GM12878 (cell line): Measurements from ENCODE around the gene HEATR9. TPM values are rescaled to one million over a fixed set of nuclear protein-coding genes. Genes with fewer than 3 reads are reported as not detected.

Source experiments
- ATAC-seq: fragments of 200-7000 bp; cut with Tn5 transposase; 3 replicates; pipeline ENCODE4 v1.9.1; 2020; ENCODE audit warnings: mild to moderate bottlenecking, moderate library complexity
- BruUV-seq: library from RNA; stranded (reverse); fragments of 400-500 nt; replicated peaks from 2 replicates; lab custom pipeline; 2021; lab: Mats Ljungman, UMichigan
- CTCF ChIA-PET: fragments of 300-600 bp; sonication (Branson Sonifier 250); formaldehyde crosslinking; extraction: SDS; loops from one replicate; lab custom pipeline; 2021; ENCODE audit warnings: inconsistent platforms; lab: Yijun Ruan, JAX
- POLR2A ChIA-PET: fragments of 350-600 bp; formaldehyde crosslinking; extraction: SDS; loops from one replicate; lab custom pipeline; 2021; ENCODE audit warnings: inconsistent platforms; lab: Charles Lee
- RAD21 ChIA-PET: fragments of 300-600 bp; sonication (Branson Sonifier 250); formaldehyde crosslinking; loops from one replicate; lab custom pipeline; 2023; ENCODE audit warnings: antibody characterized with exemption; ENCODE audit not compliant: unreplicated experiment; lab: Charles Lee
- SMC1A ChIA-PET: fragments of 300-600 bp; sonication (Branson Sonifier 250); formaldehyde crosslinking; loops from one replicate; lab custom pipeline; 2023; ENCODE audit not compliant: unreplicated experiment, uncharacterized antibody; lab: Charles Lee
- DNase-seq: peaks from one replicate; pipeline ENCODE4 v3.0.0-alpha.2; 2011; ENCODE audit warnings: low read depth, low spot score
- FAIRE-seq: peaks from 3 replicates; lab custom pipeline; 2011; peaks lifted over from hg19 to GRCh38; lab: Jason Lieb, UNC
- H2AFZ ChIP-seq: 2 replicates; pipeline ENCODE4 v1.6.0; 2011; ENCODE audit warnings: low read depth, low read length, control low read depth; ENCODE audit not compliant: control insufficient read depth
- H3K27ac ChIP-seq: 2 replicates; pipeline ENCODE4 v1.5.1; 2011; ENCODE audit warnings: control low read depth; ENCODE audit not compliant: control insufficient read depth, insufficient read depth
- H3K27me3 ChIP-seq, 2 experiments: replicated peaks in 1 of 2; 2 replicates each; pipeline versions ENCODE4 v1.6.0 to v1.6.1; 2011; ENCODE audit warnings: low read length in 1 of 2; ENCODE audit not compliant: control insufficient read depth in 2 of 2, insufficient read depth in 2 of 2
- H3K36me3 ChIP-seq, 2 experiments: 2 replicates each; pipeline ENCODE4 v1.5.1; 2011; ENCODE audit warnings: low read length in 1 of 2; ENCODE audit not compliant: control insufficient read depth in 2 of 2, insufficient read depth in 2 of 2
- H3K4me1 ChIP-seq: 2 replicates; pipeline ENCODE4 v1.6.1; 2011; ENCODE audit warnings: mild to moderate bottlenecking, low read length, moderate library complexity, mixed read lengths; ENCODE audit not compliant: control insufficient read depth, insufficient read depth
- H3K4me2 ChIP-seq: 2 replicates; pipeline ENCODE4 v1.6.0; 2011; ENCODE audit warnings: control low read depth; ENCODE audit not compliant: control insufficient read depth, insufficient read depth
- H3K4me3 ChIP-seq: fragments of 200-600 bp; sonication (generic); 2 replicates; pipeline ENCODE4 v1.5.1; 2016
- H3K79me2 ChIP-seq: 2 replicates; pipeline ENCODE4 v1.6.0; 2011; ENCODE audit warnings: low read length; ENCODE audit not compliant: control insufficient read depth, insufficient read depth
- H3K9ac ChIP-seq: 2 replicates; pipeline ENCODE4 v1.8.0; 2011; ENCODE audit warnings: low read length, control low read depth, mixed read lengths; ENCODE audit not compliant: control insufficient read depth, insufficient read depth
- H3K9me3 ChIP-seq: replicated peaks from 3 replicates; pipeline ENCODE4 v1.5.1; 2011; ENCODE audit warnings: mild to moderate bottlenecking, low read length; ENCODE audit not compliant: control insufficient read depth, insufficient read depth
- H4K20me1 ChIP-seq: 2 replicates; pipeline ENCODE4 v1.6.0; 2011; ENCODE audit not compliant: control insufficient read depth, insufficient read depth
- CREB1 ChIP-seq: IDR thresholded peaks from 2 replicates; pipeline ENCODE4 v1.6.1; 2012; ENCODE audit warnings: low read depth, mild to moderate bottlenecking, inconsistent platforms
- DPF2 ChIP-seq: fragments of 450-650 bp; IDR thresholded peaks from 2 replicates; pipeline ENCODE4 v1.6.1; 2017; ENCODE audit warnings: mild to moderate bottlenecking
- HDGF ChIP-seq: fragments of 450-650 bp; IDR thresholded peaks from 2 replicates; pipeline ENCODE4 v1.6.1; 2016; ENCODE audit warnings: antibody characterized with exemption
- MEF2A ChIP-seq: IDR thresholded peaks from 2 replicates; pipeline ENCODE4 v1.6.1; 2011; ENCODE audit warnings: low read depth, mild to moderate bottlenecking, low read length, moderate library complexity; ENCODE audit not compliant: insufficient read depth
- NKRF ChIP-seq: fragments of 450-650 bp; conservative IDR thresholded peaks from 2 replicates; pipeline ENCODE4 v1.6.1; 2017; ENCODE audit warnings: mild to moderate bottlenecking, moderate library complexity
- NR2C1 ChIP-seq: fragments of 450-650 bp; IDR thresholded peaks from 2 replicates; pipeline ENCODE4 v1.6.1; 2017; ENCODE audit warnings: antibody characterized with exemption, mild to moderate bottlenecking, moderate library complexity
- NR2F1 ChIP-seq: fragments of 450-650 bp; conservative IDR thresholded peaks from 2 replicates; pipeline ENCODE4 v1.6.1; 2017; ENCODE audit warnings: mild to moderate bottlenecking
- SKIL ChIP-seq: fragments of 450-650 bp; IDR thresholded peaks from 2 replicates; pipeline ENCODE4 v1.6.1; 2017; ENCODE audit warnings: mild to moderate bottlenecking, low read depth, inconsistent platforms; ENCODE audit not compliant: poor library complexity, severe bottlenecking
- SP1 ChIP-seq: IDR thresholded peaks from one replicate; pipeline ENCODE4 v1.6.1; 2011; ENCODE audit warnings: low read depth, low read length
- TCF12 ChIP-seq: IDR thresholded peaks from 2 replicates; pipeline ENCODE4 v1.6.1; 2011; ENCODE audit warnings: low read depth, mild to moderate bottlenecking, low read length
- WRNIP1 ChIP-seq: IDR thresholded peaks from 2 replicates; pipeline ENCODE4 v1.6.1; 2011; ENCODE audit warnings: low read depth, low read length, improper control_type of control experiment, borderline replicate concordance
- WGBS: methylation state at CpG from one replicate; pipeline ENCODE4 v1.1.6; 2016; ENCODE audit warnings: low lambda C conversion rate; ENCODE audit not compliant: insufficient replicate concordance, insufficient coverage; ENCODE audit errors: missing lambda C conversion rate; 5-methylcytosine and 5-hydroxymethylcytosine counted together
- in situ Hi-C: fragments of 300-500 bp; cut with MboI; formaldehyde crosslinking; loops from 9 replicates; pipeline ENCODE4 v1.14.3; 2018; ENCODE audit warnings: mixed read lengths
- intact Hi-C: fragments of 100-400 bp; cut with micrococcal nuclease; formaldehyde crosslinking; loops from one replicate; pipeline ENCODE4 v1.14.2; 2022; ENCODE audit not compliant: unreplicated experiment
- polyA plus RNA-seq, 11 experiments: library from polyadenylated mRNA; depleted of rRNA in 4 of 11; unstranded in 6 of 11; stranded (reverse) in 5 of 11; fragments of >200 nt; fragmentation: Nextera tagmentation in 4 of 11; fragmentation: Illumina TruSeq in 1 of 11; extraction: Ambion mirVana in 4 of 11; extraction: Trizol in 1 of 11; gene quantifications; 1 replicate in 1 of 11; 2 replicates in 10 of 11; pipeline versions ENCODE4 v1.2.1 to v1.2.3, GENCODE V29; 2011 to 2016; ENCODE audit warnings: inconsistent platforms in 2 of 11, missing spikeins in 2 of 11, low read depth in 1 of 11
- total RNA-seq, 4 experiments: library from RNA; depleted of rRNA in 3 of 4; stranded (reverse); fragments of >200 nt in 3 of 4; fragmentation: Illumina TruSeq in 1 of 4; extraction: Trizol in 1 of 4; gene quantifications; 2 replicates each; pipeline versions ENCODE4 v1.2.1 to v1.2.3, GENCODE V29; 2013 to 2021
- TF ChIP-seq, protein P1 (sequence below): fragments of 450-650 bp; IDR thresholded peaks from 2 replicates; pipeline ENCODE4 v1.6.1; 2018; ENCODE audit warnings: borderline replicate concordance, mild to moderate bottlenecking; ENCODE audit not compliant: partially characterized antibody
- TF ChIP-seq, protein P2 (sequence below): fragments of 450-650 bp; IDR thresholded peaks from 2 replicates; pipeline ENCODE4 v1.6.1; 2017; ENCODE audit warnings: mild to moderate bottlenecking
- TF ChIP-seq, protein P3 (sequence below): IDR thresholded peaks from 2 replicates; pipeline ENCODE4 v1.6.1; 2012; ENCODE audit warnings: low read depth, low read length, improper control_type of control experiment

HEATR9 gene
- total and polyA plus RNA-seq, 10 of the 15 experiments (the other 5 are each of a cell fraction or from before 2014, with no cell fraction given) = 0.04 to 0.43 (median 0.13) TPM; not detected in 2

- POLR2A ChIA-PET = no interaction called here
- FAIRE-seq (no peak), DNase-seq (no peak), ATAC-seq (no peak)
- no peaks in the 10 kb centered on the region for H4K20me1 ChIP-seq
- peaks cover 9 to 27% of the 10 kb centered on the region in 2 experiments for H3K36me3 ChIP-seq
- SMC1A ChIA-PET = interaction anchor here (1.1 to 6.6 kb wide), 14 partner anchors 9 to 128 kb away, joined by 3 to 33 read pairs (median 4); partner anchors contain the start of gene RDM1
- intact Hi-C loops (loop anchor here (5.0 kb wide), 2 partner anchors 84 to 99 kb away; partner anchors contain the start of gene RDM1), in situ Hi-C loops (no loop called here)
- no TSS peak for BruUV-seq
- CTCF ChIA-PET = interaction anchor here (0.7 to 4.7 kb wide), 25 partner anchors 9 to 1910 kb away, joined by 3 to 38 read pairs (median 4); partner anchors contain the start of genes LYZL6, RDM1 and TAF15
- H3K9me3 ChIP-seq = no peaks in the 10 kb centered on the region
- TF ChIP-seq, protein P1, sequence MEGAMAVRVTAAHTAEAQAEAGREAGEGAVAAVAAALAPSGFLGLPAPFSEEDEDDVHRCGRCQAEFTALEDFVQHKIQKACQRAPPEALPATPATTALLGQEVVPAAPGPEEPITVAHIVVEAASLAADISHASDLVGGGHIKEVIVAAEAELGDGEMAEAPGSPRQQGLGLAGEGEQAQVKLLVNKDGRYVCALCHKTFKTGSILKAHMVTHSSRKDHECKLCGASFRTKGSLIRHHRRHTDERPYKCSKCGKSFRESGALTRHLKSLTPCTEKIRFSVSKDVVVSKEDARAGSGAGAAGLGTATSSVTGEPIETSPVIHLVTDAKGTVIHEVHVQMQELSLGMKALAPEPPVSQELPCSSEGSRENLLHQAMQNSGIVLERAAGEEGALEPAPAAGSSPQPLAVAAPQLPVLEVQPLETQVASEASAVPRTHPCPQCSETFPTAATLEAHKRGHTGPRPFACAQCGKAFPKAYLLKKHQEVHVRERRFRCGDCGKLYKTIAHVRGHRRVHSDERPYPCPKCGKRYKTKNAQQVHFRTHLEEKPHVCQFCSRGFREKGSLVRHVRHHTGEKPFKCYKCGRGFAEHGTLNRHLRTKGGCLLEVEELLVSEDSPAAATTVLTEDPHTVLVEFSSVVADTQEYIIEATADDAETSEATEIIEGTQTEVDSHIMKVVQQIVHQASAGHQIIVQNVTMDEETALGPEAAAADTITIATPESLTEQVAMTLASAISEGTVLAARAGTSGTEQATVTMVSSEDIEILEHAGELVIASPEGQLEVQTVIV = no peak
- TF ChIP-seq NKRF (no peak), WRNIP1 (no peak), SKIL (no peak), NR2C1 (no peak), NR2F1 (no peak), DPF2 (no peak), SP1 (no peak), CREB1 (no peak), HDGF (no peak), TCF12 (no peak), MEF2A (no peak)
- TF ChIP-seq, protein P2, sequence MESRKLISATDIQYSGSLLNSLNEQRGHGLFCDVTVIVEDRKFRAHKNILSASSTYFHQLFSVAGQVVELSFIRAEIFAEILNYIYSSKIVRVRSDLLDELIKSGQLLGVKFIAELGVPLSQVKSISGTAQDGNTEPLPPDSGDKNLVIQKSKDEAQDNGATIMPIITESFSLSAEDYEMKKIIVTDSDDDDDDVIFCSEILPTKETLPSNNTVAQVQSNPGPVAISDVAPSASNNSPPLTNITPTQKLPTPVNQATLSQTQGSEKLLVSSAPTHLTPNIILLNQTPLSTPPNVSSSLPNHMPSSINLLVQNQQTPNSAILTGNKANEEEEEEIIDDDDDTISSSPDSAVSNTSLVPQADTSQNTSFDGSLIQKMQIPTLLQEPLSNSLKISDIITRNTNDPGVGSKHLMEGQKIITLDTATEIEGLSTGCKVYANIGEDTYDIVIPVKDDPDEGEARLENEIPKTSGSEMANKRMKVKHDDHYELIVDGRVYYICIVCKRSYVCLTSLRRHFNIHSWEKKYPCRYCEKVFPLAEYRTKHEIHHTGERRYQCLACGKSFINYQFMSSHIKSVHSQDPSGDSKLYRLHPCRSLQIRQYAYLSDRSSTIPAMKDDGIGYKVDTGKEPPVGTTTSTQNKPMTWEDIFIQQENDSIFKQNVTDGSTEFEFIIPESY = no peak
- TF ChIP-seq, protein P3, sequence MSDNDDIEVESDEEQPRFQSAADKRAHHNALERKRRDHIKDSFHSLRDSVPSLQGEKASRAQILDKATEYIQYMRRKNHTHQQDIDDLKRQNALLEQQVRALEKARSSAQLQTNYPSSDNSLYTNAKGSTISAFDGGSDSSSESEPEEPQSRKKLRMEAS = no peak
- RAD21 ChIA-PET = interaction anchor here (0.8 to 3.3 kb wide), 8 partner anchors 21 to 301 kb away, joined by 3 to 19 read pairs (median 8); partner anchors contain the start of genes CCL5 and RDM1
- H2AFZ ChIP-seq = no peak overlapping the region
- no peaks in the 10 kb centered on the region for H3K4me1 ChIP-seq
- H3K4me3 ChIP-seq = no peak overlapping the region
- WGBS = 93% methylated on average over 4 of the region's 4 CpGs
- H3K9ac ChIP-seq = no peak overlapping the region
- H3K79me2 ChIP-seq = no peaks in the 10 kb centered on the region
- no peak overlapping the region for H3K27ac ChIP-seq
- no peak overlapping the region for H3K4me2 ChIP-seq
- H3K27me3 ChIP-seq = no peaks in the 10 kb centered on the region
Observed at GRCh38 chr17:35847633-35848373, 20.9 kb downstream of the HEATR9 start.
